Loucy (cell line): ENCODE measurements around the gene LILRB5.

Experiments
- H2AFZ ChIP-seq: fragments of 200-600 bp; sonication (generic); 2 replicates; pipeline ENCODE4 v1.6.0; 2016; ENCODE audit warnings: antibody characterized with exemption, mild to moderate bottlenecking, low read length, moderate library complexity
- H3F3A ChIP-seq: fragments of 200-600 bp; 2 replicates; pipeline ENCODE4 v1.6.0; 2016; ENCODE audit warnings: antibody characterized with exemption, low read depth, mild to moderate bottlenecking
- H3K27me3 ChIP-seq: fragments of 200-600 bp; sonication (generic); 2 replicates; pipeline ENCODE4 v1.6.1; 2014; ENCODE audit warnings: low read length, mild to moderate bottlenecking; ENCODE audit not compliant: insufficient read depth, poor library complexity, severe bottlenecking
- H3K36me3 ChIP-seq: fragments of 200-600 bp; sonication (generic); 2 replicates; pipeline ENCODE4 v1.6.1; 2016; ENCODE audit warnings: low read length; ENCODE audit not compliant: insufficient read depth
- H3K4me1 ChIP-seq: fragments of 200-600 bp; sonication (generic); 2 replicates; pipeline ENCODE4 v1.5.1; 2014; ENCODE audit warnings: low read length, mild to moderate bottlenecking; ENCODE audit not compliant: insufficient read depth, poor library complexity, severe bottlenecking
- H3K4me2 ChIP-seq: fragments of 200-600 bp; sonication (generic); 2 replicates; pipeline ENCODE4 v1.6.0; 2014; ENCODE audit warnings: antibody characterized with exemption, low read length, low read depth, mild to moderate bottlenecking; ENCODE audit not compliant: poor library complexity, severe bottlenecking
- H3K4me3 ChIP-seq: fragments of 200-600 bp; sonication (generic); 2 replicates; pipeline ENCODE4 v1.5.1; 2014; ENCODE audit warnings: low read length, mild to moderate bottlenecking, mixed read lengths; ENCODE audit not compliant: poor library complexity, severe bottlenecking
- H3K79me2 ChIP-seq: fragments of 200-600 bp; sonication (generic); 2 replicates; pipeline ENCODE4 v1.6.1; 2014; ENCODE audit warnings: low read length; ENCODE audit not compliant: insufficient read depth
- H3K9ac ChIP-seq: fragments of 200-600 bp; sonication (generic); 2 replicates; pipeline ENCODE4 v1.6.0; 2014; ENCODE audit warnings: mild to moderate bottlenecking, low read depth, low read length, moderate library complexity; ENCODE audit not compliant: poor library complexity, severe bottlenecking
- H3K9me2 ChIP-seq: fragments of 200-600 bp; sonication (generic); replicated peaks from 2 replicates; pipeline ENCODE4 v1.6.1; 2016; ENCODE audit warnings: low read depth, low read length, mixed read lengths
- H3K9me3 ChIP-seq: fragments of 200-600 bp; sonication (generic); 2 replicates; pipeline ENCODE4 v1.6.1; 2014; ENCODE audit warnings: mild to moderate bottlenecking, antibody characterized with exemption, low read length, low read depth; ENCODE audit not compliant: insufficient read depth
- H4K20me1 ChIP-seq: fragments of 200-600 bp; sonication (generic); 2 replicates; pipeline ENCODE4 v1.6.0; 2014; ENCODE audit warnings: antibody characterized with exemption, low read length, mild to moderate bottlenecking; ENCODE audit not compliant: insufficient read depth, poor library complexity, severe bottlenecking
- CTCF ChIP-seq: fragments of 200-600 bp; sonication (generic); conservative IDR thresholded peaks from 2 replicates; pipeline ENCODE4 v1.5.1; 2014; ENCODE audit warnings: mild to moderate bottlenecking, antibody characterized with exemption, low read length
- EZH2phosphoT487 ChIP-seq: fragments of 200-600 bp; IDR thresholded peaks from 2 replicates; pipeline ENCODE4 v1.6.1; 2018; ENCODE audit warnings: antibody characterized with exemption, mild to moderate bottlenecking, moderate library complexity, borderline replicate concordance

Gene LILRB5

GRCh38 chr19:54262470-54262869 is 5.4 kb upstream of the LILRB5 start:
- H3K79me2 ChIP-seq: no peaks in the 10 kb centered on the region
- no peak overlapping the region for H2AFZ ChIP-seq
- no peak overlapping the region for H3K4me2 ChIP-seq
- no peak overlapping the region for H3K9ac ChIP-seq
- H3K9me2 ChIP-seq: no peaks in the 10 kb centered on the region
- no peaks in the 10 kb centered on the region for H3K9me3 ChIP-seq
- TF ChIP-seq CTCF (no peak), EZH2phosphoT487 (no peak)
- no peaks in the 10 kb centered on the region for H3K4me1 ChIP-seq
- H3K4me3 ChIP-seq: no peak overlapping the region
- no peaks in the 10 kb centered on the region for H3F3A ChIP-seq
- H3K27me3 ChIP-seq: no peaks in the 10 kb centered on the region
- H4K20me1 ChIP-seq: no peaks in the 10 kb centered on the region
- no peaks in the 10 kb centered on the region for H3K36me3 ChIP-seq

- Histone ChIP-seq H3K27me3 (no peaks in the 10 kb centered on the region), H3K4me2 (no peak overlapping the region), H3K9me3 (no peaks in the 10 kb centered on the region), H3K4me3 (no peak overlapping the region), H3F3A (no peaks in the 10 kb centered on the region), H2AFZ (no peak overlapping the region), H4K20me1 (no peaks in the 10 kb centered on the region), H3K4me1 (no peaks in the 10 kb centered on the region), H3K36me3 (no peaks in the 10 kb centered on the region), H3K79me2 (no peaks in the 10 kb centered on the region), H3K9ac (no peak overlapping the region), H3K9me2 (no peaks in the 10 kb centered on the region)
- TF ChIP-seq CTCF (no peak), EZH2phosphoT487 (no peak)
These were observed 5.0 kb upstream of the LILRB5 start for GRCh38 chr19:54262066-54262465.

GRCh38 chr19:54256250-54257115 is 590 bp downstream of the LILRB5 start:
- Histone ChIP-seq H3K4me1 (no peaks in the 10 kb centered on the region), H3K9me2 (no peaks in the 10 kb centered on the region), H3K79me2 (no peaks in the 10 kb centered on the region), H4K20me1 (no peaks in the 10 kb centered on the region), H3F3A (no peaks in the 10 kb centered on the region), H3K4me2 (no peak overlapping the region), H3K9ac (no peak overlapping the region), H3K27me3 (no peaks in the 10 kb centered on the region), H3K9me3 (no peaks in the 10 kb centered on the region), H3K4me3 (no peak overlapping the region), H3K36me3 (no peaks in the 10 kb centered on the region), H2AFZ (no peak overlapping the region)
- no peak for TF ChIP-seq EZH2phosphoT487
- no peak for TF ChIP-seq CTCF
